HG02884 (cell line): ENCODE measurements around the gene SH3BGRL2.
"Not testable (repeated sequence)": the region's sequence is repeated elsewhere in the genome, so short reads cannot be mapped to it uniquely, and the experiment has no call there.

Experiments
- ATAC-seq: cut with Tn5 transposase; IDR thresholded peaks from one replicate; pipeline ENCODE4 v1.9.1; 2021; ENCODE audit warnings: mild to moderate bottlenecking, moderate library complexity; ENCODE audit not compliant: unreplicated experiment

Gene SH3BGRL2

GRCh38 chr6:79613912-79614311, 17.2 kb upstream of the SH3BGRL2 start:
- no peak for ATAC-seq

- ATAC-seq = peak; percentile 50
These were observed 16.5 kb upstream of the SH3BGRL2 start for GRCh38 chr6:79614326-79615305.

DNA sequence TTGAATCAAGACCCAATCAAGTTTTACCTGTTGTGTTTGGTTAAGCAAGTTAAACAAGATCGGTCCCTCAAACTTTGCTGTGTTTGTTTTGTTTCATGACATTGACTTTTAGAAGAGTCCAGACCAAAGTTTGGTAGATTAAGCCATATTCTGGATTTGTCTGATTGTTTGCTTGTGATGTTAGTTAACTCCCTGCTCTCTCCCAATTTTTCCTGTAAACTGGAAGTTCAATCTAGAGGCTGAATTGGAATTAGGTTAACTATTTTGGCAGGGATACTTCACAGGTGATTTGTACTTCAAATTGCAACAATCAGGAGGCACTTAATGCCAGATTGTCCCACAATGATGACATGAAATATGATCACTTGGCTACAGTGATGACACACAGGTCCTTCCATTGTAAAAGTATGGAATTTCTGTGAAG, 13.6 kb upstream of the SH3BGRL2 start:
- no peak for ATAC-seq

DNA sequence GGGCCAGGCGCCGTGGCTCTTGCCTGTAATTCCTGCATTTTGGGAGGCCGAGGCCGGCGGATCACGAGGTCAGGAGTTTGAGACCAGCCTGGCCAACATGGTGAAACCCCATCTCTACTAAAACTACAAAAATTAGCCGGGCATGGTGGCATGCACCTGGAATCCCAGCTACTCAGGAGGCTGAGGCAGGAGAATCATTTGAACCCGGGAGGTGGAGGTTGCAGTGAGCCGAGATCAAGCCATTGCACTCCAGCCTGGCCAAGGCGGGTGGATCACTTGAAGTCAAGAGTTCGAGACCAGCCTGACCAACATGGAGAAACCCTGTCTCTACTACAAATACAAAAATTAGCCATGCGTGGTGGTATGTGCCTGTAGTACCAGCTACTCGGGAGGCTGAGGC, 12.7 kb upstream of the SH3BGRL2 start:
- not testable (repeated sequence) for ATAC-seq

- ATAC-seq = no peak
These were observed 9.6 kb upstream of the SH3BGRL2 start for GRCh38 chr6:79621579-79621978.

DNA sequence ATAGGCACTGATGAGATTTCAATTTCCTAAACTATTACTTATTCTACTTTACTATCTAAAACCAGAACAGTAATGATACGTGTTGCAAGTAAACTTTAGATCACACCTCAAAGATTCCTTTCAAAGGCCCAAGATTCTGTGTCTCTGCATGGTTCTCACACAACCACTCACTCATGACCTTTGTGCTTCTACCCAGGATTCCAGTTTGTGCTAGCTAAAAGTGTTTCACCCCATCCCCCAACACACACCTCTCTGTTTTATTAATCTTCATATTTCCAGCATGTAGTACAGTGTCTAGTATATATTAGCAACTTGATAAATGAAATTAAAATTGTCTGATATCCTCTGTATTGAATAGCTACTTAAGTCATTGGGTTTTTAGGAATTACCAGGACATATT, 8.8 kb upstream of the SH3BGRL2 start:
- ATAC-seq = no peak

DNA sequence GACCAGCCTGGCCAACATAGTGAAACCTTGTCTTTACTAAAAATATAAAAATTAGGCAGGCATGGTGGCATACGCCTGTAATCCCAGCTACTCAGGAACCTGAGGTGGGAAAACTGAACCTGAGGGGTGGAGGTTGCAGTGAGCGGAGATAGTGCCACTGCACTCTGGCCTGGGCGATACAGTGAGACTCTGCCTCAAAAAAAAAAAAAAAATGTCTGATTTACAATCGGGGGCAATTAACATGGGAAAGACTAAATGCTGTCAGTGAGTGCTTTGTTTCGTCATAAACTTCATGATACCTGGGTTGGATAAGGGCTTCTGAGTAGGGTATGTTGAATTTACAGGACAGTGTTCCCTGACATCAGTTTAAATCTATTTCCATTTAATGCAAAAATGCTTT, 8.0 kb upstream of the SH3BGRL2 start:
- ATAC-seq = no peak

DNA sequence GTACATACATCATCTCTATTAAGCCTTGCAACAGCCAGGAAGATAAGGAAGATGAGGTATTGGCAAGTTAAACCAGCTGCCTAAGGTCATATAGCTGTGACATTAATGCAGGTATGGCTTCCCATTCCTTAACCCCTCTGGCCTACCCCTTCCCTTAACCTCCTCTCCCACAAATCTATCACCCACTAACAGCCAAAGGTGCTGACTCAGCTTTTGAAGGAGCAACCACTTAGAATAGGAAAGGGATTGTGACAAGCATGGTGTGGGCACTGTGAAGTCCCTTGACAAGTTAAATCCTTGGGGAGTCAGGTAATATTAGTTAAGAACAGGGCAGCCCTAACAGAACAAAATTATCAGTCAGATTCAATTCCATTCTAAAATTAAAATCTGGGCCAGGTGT, 5.4 kb upstream of the SH3BGRL2 start:
- no peak for ATAC-seq

GRCh38 chr6:79626811-79627210, 4.3 kb upstream of the SH3BGRL2 start:
- ATAC-seq = no peak

GRCh38 chr6:79627422-79627821, 3.7 kb upstream of the SH3BGRL2 start:
- no peak for ATAC-seq

GRCh38 chr6:79628466-79629288, 2.5 kb upstream of the SH3BGRL2 start:
- no peak for ATAC-seq

DNA sequence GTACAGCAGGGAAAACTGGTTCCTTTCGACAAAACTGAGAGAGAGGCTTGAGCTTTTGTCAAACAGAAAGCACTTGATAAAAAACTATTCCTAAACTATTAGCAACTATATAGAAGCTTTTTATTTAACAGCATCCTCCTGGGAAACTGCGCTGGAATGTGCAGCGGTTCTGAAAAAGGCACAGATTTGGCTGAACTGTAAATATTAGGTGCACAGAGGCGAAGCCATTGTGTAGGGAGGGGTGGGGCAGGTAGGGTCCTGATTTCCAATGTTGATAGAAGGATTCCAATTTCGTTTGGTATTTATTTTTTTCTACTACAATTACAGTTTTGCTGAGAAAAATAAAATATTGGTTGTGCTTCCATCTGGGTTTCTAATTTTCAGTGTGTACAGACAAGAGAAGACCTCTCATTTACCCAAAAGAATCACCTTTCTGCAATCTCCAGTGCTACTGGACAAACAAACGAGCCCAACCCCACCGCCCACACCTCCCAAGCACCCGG, 698 bp upstream of the SH3BGRL2 start:
- no peak for ATAC-seq

DNA sequence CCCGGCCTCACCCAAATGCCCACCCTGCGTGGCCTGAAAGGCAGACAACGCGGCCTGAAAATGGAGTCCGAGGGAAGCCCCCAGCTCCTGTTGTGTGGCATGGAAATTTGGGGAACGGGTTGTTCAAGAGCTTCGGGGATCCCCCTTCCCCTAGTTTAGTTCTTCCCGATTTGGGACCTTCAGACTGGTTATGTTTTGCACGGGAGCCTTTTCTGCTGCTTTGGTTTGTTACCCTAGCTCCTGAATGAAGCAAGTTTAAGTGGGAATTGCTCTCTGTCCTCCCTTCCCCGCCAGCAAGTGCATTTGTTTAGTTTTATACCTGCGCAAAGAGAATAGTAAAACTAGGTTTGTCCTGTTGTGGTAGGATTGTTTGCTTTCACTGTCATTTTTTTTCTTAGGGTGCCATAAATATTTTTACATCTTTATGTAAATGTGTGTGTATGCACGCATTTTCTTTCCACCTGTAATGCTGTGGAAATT, 604 bp downstream of the SH3BGRL2 start:
- no peak for ATAC-seq

DNA sequence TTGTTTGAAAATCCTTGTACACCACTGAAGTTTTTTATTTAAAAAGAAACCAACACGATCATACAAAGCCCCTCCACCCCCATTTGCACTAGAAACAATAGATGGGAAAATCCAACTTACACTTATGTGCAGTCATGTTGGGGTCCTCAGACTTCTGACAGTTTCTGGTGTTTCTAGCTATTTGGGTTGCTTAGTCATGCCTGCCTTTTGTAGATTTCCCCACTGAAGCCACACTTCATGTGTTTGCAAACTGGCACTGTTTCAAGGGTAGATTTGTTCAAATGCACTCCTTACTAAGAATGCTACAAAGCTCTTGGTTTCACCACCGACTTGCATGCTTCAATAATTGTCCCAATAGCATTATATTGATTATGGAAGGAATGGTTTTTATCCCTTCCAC, 1.5 kb downstream of the SH3BGRL2 start:
- no peak for ATAC-seq

GRCh38 chr6:79634491-79635231, 3.5 kb downstream of the SH3BGRL2 start:
- ATAC-seq = no peak

DNA sequence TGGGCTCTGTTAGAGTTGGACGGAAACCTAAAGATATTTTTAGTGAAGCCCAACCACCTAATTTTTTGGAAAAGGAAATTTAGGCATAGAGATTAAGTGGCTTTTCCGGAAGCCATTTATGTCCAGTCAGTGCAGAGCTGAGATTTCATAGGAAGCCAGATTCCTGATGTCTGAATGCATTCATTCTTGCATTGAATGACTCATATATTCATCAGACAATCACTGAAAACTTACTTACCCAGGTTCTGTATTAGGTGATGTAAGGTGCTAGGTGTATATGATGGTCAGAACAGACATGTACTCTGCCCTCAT, 4.1 kb downstream of the SH3BGRL2 start:
- no peak for ATAC-seq

GRCh38 chr6:79636673-79637072, 5.5 kb downstream of the SH3BGRL2 start:
- no peak for ATAC-seq

DNA sequence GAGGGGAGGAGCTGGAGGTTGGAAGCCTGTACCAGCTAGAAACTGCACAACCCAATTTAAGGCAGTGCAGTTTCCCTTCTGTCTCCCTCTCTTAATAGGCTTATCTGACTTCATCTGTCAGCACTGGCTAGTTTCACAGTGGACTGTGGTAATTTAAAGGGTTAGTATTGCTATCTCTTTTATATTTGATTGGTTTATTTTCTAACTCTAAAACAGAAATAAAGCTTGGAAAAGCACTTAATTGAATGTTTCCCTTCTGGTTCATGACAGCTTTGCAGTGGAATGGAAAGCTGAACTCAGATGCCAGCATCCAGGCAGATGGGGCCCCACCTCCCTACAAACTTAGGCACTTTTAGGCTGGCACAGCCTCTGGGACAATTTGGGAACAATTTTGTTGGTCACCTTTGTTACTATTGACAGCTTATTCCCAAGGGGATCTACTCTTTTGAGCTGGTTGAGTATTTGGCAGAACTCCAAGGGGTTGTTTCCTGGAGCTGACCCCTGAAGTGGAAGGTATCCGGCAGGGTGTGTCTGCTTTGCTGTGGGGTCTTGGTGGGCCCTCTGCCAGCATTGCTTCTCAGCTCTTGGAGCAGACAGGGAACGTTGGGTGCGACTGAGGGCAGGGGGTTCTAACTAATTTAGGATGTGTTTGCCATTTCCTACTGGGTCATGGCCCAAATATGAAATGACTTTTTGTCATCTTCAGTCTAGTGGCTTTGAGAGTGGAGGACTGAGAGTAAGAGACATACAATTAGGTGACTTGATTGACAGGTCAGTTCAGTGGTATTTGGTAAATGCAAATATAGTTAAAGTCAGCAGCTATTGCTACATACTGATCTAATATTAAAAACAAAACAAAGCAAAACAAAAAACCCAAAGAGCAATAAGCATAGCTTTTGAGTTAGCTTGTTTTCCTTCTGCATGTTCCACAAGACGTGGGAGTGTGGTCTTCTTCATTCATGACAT, 9.3 kb downstream of the SH3BGRL2 start:
- ATAC-seq = no peak

DNA sequence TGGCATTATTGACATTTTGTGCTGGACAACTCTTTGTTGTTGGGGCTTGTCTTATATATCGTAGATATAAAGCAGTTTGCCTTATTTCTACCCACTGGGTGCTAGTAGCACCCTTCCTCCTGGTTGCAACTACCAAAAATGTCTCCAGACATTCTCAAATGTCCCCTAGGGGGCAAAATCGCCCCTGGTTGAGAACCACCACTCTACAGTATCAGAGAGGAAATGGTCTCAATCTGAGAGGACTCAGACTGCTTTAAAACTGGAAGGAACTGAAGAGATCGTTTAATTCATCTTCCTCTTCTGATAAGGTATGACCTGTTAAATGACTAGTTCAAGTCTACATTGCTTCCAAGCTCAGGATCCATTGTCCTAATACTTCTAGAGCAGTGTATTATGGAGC, 14.9 kb downstream of the SH3BGRL2 start:
- peak; percentile 66 for ATAC-seq

DNA sequence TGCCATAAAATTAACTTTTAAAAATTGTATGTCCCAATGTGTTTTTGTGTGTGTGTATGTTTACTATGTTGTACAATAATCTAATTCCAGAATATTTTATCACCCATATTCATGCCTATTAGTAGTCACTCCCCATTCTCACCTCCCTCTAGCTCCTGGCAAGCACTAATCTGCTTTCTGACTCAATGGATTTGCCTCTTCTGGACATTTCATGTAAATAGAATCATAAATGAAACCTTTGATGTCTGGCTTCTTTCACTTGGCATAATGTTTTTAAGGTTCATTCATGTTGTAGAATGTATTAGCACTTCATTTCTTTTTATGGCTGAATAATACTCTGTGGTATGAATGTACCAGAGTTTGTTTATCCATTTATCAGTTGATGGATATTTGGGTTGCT, 15.4 kb downstream of the SH3BGRL2 start:
- ATAC-seq = no peak
